NCI-H1436 treated with DMSO at 0.1 percent for 48 hours (cell line): Measurements from ENCODE around the gene IMMT.

Experiments
- DNase-seq: peaks from one replicate; lab custom pipeline; 2025; lab: John Stamatoyannopoulos, UW

IMMT gene

DNA sequence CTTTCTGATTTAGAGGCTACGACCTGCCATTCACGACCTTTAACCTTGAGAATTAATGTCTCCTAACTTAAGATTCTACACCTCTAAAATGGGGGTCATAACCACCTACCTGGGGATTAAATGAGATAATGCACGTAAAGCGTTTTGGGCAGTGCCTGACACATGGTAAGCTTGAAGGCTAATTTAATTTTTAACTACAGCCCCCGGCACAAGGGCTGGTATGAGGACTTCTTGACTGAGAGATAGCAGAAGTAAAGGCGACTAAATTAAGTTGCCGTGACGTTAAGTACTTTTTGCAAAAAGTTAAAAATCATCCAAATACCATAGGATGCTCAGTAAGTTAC lies 4.5 kb upstream of the IMMT start:
- no peak for DNase-seq

DNA sequence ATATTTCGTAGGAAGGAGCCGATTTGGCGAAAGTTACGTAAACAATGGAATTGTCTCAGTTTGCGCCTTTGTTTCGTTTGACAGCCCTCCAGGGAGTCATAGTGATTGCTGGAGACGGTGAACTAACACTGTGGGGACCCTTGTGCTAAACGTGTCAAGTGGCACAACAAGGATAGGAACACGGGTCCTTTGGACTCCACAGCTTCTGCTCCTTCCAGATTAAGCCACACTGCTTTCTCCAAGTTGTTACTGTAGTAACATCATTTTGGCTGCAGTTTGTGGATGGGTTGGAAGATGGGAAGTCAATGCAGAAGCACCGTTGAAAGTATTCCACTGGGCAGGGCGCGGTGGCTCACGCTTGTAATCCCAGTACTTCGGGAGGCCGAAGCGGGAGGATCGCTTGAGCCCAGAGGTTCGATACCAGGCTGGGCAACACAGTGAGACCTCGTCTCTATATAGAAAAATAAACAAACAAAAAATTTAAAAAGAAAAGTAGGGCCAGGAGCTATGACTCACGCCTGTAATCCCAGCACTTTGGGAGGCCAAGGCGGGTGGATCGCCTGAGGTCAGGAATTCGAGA lies 636 bp upstream of the IMMT start:
- DNase-seq, result peak; percentile 56

DNA sequence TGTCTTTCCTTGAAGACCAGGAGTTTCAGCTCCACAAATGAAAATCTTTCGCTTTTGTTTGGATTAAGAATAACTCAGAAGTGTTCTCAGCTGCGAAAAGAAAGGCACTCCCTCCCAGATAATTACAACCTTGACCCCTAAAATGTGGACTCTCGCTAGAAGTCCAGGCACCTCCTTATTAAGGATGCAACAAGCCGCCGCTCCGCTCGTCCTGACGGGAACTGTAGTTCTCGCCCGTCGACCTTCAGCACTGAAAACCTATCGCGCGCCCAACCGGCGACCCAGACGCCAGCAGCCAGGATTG lies 559 bp downstream of the IMMT start:
- DNase-seq, result no peak

- DNase-seq, result no peak
Measured at GRCh38 chr2:86193901-86194567, 1.2 kb downstream of the IMMT start.

GRCh38 chr2:86189782-86190416 lies 5.4 kb downstream of the IMMT start:
- DNase-seq, result no peak

DNA sequence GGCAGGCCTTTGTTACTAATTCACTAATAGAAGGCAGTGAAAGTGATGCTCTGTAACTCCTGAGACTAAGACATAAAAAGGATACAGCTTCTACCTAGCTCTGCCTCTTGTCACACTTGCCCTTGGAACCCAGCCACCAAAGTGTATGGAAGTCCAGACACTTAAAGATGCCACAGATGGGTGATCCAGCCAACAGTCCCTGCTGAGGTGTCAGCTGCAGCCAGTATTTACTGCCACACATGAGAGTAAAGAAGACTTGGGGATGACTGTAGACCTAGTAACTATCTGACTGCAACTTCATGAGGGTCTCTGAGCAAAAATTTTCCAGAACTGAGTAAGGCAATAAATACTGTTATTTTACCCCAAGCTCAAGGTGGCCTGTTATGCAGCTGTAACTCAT lies 8.8 kb downstream of the IMMT start:
- no peak for DNase-seq

- no peak for DNase-seq
Measured at GRCh38 chr2:86185517-86186212, 9.6 kb downstream of the IMMT start.

- DNase-seq, result no peak
Measured at GRCh38 chr2:86176597-86176996, 18.7 kb downstream of the IMMT start.

GRCh38 chr2:86175828-86176227 lies 19.4 kb downstream of the IMMT start:
- DNase-seq, result no peak

DNA sequence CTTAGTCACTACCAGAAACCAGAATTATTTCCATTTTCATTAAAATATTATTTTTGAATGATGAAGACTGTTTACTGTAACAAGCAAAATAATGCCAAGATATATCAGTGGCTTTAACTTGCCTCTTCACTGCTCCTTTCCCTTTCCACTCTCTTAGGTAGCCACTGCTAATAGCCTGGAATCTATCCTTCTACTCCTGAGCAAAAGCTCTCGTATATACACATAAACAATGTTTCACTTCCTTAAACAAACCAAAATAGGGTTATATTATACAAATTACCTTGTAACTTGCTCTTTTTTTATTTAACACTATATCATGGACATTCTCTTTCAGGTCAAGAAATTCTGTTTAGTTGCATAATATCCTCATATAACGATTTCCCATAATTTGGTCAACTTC lies 20.8 kb downstream of the IMMT start:
- no peak for DNase-seq

DNA sequence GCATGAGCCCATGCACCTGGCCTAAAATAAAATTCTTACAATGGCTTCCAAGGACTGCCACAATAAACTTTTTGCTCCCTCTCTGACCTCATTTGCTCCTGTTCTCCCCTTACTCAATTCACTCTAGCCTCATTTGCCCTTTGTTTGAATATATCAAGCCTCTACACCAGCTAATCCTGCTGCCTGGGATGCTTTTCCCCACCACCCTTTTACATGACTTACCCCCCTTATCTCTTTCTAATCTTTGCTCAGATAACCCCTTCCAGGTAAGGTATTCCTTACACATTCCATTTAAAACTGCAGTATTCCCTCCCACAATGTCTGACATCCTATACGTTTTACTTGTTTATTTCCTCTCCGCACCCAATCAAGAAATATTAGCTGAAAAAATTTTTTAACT lies 22.7 kb downstream of the IMMT start:
- DNase-seq, result no peak

DNA sequence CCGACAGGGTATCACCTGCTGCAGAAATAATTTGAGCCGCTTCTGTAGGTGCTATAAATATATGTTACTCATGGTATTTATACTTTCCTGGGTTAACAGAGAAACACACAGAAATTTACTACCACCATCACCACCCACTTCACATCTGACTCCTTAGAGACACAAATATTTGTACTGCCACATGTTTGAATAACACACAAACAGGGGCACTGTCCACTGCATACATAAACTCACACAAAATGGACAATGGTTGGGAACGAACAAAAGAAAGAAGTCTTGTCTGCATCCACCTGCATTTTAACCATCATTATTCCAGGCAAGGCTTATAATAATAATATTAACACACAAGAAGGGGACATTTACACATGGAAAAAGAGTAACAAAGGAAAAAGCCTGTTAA lies 24.0 kb downstream of the IMMT start:
- no peak for DNase-seq

DNA sequence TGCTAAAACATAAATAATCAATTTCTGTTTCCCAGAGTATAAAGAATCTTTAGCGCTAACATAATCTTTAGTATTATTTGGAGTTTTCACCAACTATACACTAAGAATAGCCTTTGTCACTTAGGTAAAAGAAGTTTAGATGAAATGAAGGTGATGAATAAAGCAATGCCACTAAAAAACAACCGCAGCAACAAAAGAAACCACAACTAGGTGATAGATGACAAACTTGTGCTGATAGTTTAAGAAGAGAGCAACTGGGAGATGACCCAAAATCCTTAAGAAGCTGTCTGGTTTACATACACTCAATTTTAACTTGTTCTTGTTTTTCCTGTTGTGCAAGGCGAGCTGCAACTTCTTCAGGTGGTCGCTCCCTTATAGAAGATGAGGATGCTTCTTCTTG lies 24.8 kb downstream of the IMMT start:
- DNase-seq, result no peak

- no peak for DNase-seq
Measured at GRCh38 chr2:86160156-86160952, 34.9 kb downstream of the IMMT start.

DNA sequence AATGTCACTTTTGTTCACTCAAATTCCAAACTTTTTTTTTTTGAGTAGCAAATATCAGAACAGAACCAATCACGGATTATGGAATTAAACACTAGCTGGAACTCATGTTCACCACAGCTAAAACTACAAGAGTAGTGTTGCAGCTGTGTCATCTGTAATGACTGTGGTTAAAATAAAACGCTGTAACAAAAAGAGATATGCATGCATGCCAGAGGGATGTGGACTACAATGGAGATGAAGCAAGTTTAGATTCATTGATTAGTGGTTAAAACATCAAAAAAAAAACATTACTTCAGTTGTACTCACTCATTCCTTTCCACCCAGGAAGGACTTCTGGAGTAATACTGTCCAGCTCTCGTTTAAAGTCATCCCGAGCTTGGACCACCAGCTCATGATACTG lies 37.0 kb downstream of the IMMT start:
- DNase-seq, result no peak

DNA sequence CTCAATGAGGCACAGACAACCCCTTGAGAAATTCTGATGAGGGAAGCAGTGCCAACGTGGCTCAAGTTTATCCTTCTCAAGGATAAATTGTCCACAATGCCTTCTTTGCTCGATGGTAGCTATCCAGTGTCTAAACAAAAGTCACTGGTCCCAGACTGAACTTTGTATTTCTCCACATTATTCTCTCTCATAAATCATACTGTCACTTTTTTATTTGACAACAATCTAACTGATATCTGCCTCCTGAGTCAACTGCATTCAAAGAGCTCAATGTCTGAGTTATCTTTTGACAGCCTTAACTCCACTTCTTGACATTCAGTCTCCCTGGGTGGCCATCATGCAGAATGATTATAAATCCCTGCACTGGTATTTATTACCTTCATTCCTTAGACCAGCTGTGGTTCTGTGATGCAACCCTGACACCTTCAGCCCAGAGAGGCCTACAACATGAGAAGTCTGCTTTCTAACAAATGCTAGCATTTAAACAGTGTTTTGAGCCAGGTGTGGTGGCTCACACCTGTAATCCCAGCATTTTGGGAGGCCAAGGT lies 38.2 kb downstream of the IMMT start:
- no peak for DNase-seq

DNA sequence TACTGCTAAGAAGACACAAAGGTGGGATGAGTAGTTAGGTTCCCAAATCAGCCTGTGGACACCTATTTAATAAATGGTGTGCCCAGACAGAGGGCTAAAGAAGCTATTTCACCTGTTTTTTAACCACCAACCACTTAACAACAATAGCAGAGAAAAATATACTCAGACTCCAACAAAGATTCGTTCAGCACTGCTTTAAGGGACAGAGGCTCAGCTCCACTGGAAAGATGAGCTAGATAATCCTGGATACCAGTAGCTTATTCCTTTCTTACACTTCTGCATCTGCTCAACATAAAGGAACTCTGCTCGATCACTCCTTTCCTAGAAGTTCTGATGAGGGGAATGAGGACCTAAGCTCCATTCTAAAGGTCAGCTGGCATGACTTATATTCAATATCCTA lies 44.8 kb downstream of the IMMT start:
- no peak for DNase-seq

- no peak for DNase-seq
Measured at GRCh38 chr2:86147793-86148192, 47.5 kb downstream of the IMMT start.

GRCh38 chr2:86143926-86144685 lies 51.2 kb downstream of the IMMT start:
- DNase-seq, result no peak

- no peak for DNase-seq
Measured at GRCh38 chr2:86143307-86143706, 52.0 kb downstream of the IMMT start.

GRCh38 chr2:86142436-86143257 lies 52.6 kb downstream of the IMMT start:
- no peak for DNase-seq
